Activated CD4-positive, alpha-beta T cell treated with anti-CD3 and anti-CD28 coated beads, Interleukin-2, amount 10 ng/mL, durations not matched to agents 7 days and 5 days (primary cell): ENCODE data around the gene CCDC88C. TPM values are rescaled to one million over a fixed set of nuclear protein-coding genes. Genes with fewer than 3 reads are reported as not detected.

Experiments used
- CTCF ChIA-PET: fragments of 350-600 bp; sonication (Branson Sonifier 250); formaldehyde crosslinking; loops from one replicate; lab custom pipeline; 2021; ENCODE audit warnings: antibody characterized with exemption; lab: Charles Lee
- POLR2A ChIA-PET: fragments of 350-600 bp; sonication (Branson Sonifier 250); formaldehyde crosslinking; loops from one replicate; lab custom pipeline; 2021; ENCODE audit warnings: antibody characterized with exemption; lab: Charles Lee
- DNase-seq: peaks from one replicate; pipeline ENCODE4 v3.0.0-alpha.2; 2020
- H3K27ac Mint-ChIP-seq: one replicate; pipeline ENCODE4 v1.8.0; 2021; ENCODE audit warnings: mild to moderate bottlenecking, moderate library complexity, mixed read lengths
- H3K27me3 Mint-ChIP-seq: one replicate; pipeline ENCODE4 v1.8.0; 2021; ENCODE audit warnings: mixed read lengths
- H3K36me3 Mint-ChIP-seq: one replicate; pipeline ENCODE4 v1.8.0; 2021; ENCODE audit warnings: low read depth, mixed read lengths
- H3K4me1 Mint-ChIP-seq: one replicate; pipeline ENCODE4 v1.8.0; 2021; ENCODE audit warnings: mixed read lengths
- H3K4me3 Mint-ChIP-seq: one replicate; pipeline ENCODE4 v1.8.0; 2021; ENCODE audit warnings: mild to moderate bottlenecking, moderate library complexity, mixed read lengths
- H3K9me3 Mint-ChIP-seq: one replicate; pipeline ENCODE4 v1.8.0; 2021; ENCODE audit warnings: mixed read lengths
- total RNA-seq, 2 experiments: library from RNA; stranded (reverse); gene quantifications; one replicate each; pipeline ENCODE4 v1.2.3, GENCODE V29; 2021

The CCDC88C gene
- total RNA-seq, 2 experiments from 2014 or later: 187 to 193 TPM

- ChIA-PET CTCF (interaction anchor here (1.0 to 4.0 kb wide), 9 partner anchors 12 to 66 kb away, joined by 3 to 14 read pairs (median 4); no protein-coding TSS in a partner anchor), POLR2A (no interaction called here)
- no peak for DNase-seq
- no peaks in the 10 kb centered on the region for H3K9me3 Mint-ChIP-seq
- peak overlapping the region; percentile 4 for H3K4me3 Mint-ChIP-seq
- H3K27me3 Mint-ChIP-seq: no peaks in the 10 kb centered on the region
- peaks cover 61% of the 10 kb centered on the region for H3K36me3 Mint-ChIP-seq
- peak overlapping the region; percentile 48 for H3K27ac Mint-ChIP-seq
- peaks cover 91% of the 10 kb centered on the region for H3K4me1 Mint-ChIP-seq
Measured at GRCh38 chr14:91354221-91354916, 63.3 kb downstream of the CCDC88C start.

GRCh38 chr14:91352728-91353692 is 64.6 kb downstream of the CCDC88C start:
- Mint-ChIP-seq H3K36me3 (peaks cover 55% of the 10 kb centered on the region), H3K27ac (peak overlapping the region; percentile 94), H3K9me3 (no peaks in the 10 kb centered on the region), H3K4me1 (peaks cover 95% of the 10 kb centered on the region), H3K27me3 (no peaks in the 10 kb centered on the region), H3K4me3 (no peak overlapping the region)
- no peak for DNase-seq
- CTCF ChIA-PET: interaction anchor here (0.8 to 4.0 kb wide), 5 partner anchors 8 to 58 kb away, joined by 3 to 14 read pairs (median 10); no protein-coding TSS in a partner anchor
- POLR2A ChIA-PET: no interaction called here

GRCh38 chr14:91352053-91352452 is 65.6 kb downstream of the CCDC88C start:
- Mint-ChIP-seq H3K9me3 (no peaks in the 10 kb centered on the region), H3K4me3 (peak overlapping the region; percentile 75), H3K27me3 (no peaks in the 10 kb centered on the region), H3K4me1 (peaks cover 95% of the 10 kb centered on the region), H3K27ac (peak overlapping the region; percentile 94), H3K36me3 (peaks cover 53% of the 10 kb centered on the region)
- DNase-seq: no peak
- ChIA-PET CTCF (interaction anchor here (0.8 to 3.5 kb wide), 4 partner anchors 9 to 59 kb away, joined by 3 to 16 read pairs (median 8); no protein-coding TSS in a partner anchor), POLR2A (interaction anchor here (0.6 to 0.7 kb wide), 2 partner anchors 46 to 1395 kb away, joined by 3 read pairs; no protein-coding TSS in a partner anchor)

GRCh38 chr14:91351512-91351862 is 66.1 kb downstream of the CCDC88C start:
- H3K4me3 Mint-ChIP-seq: peak overlapping the region; percentile 75
- H3K36me3 Mint-ChIP-seq: peaks cover 53% of the 10 kb centered on the region
- H3K27me3 Mint-ChIP-seq: no peaks in the 10 kb centered on the region
- H3K4me1 Mint-ChIP-seq: peaks cover 93% of the 10 kb centered on the region
- H3K9me3 Mint-ChIP-seq: no peaks in the 10 kb centered on the region
- H3K27ac Mint-ChIP-seq: peak overlapping the region; percentile 94
- CTCF ChIA-PET: interaction anchor here (1.1 to 3.5 kb wide), 6 partner anchors 10 to 76 kb away, joined by 3 to 16 read pairs (median 4); no protein-coding TSS in a partner anchor
- no peak for DNase-seq
- POLR2A ChIA-PET: interaction anchor here (0.6 kb wide), 1 partner anchor 1395 kb away, joined by 3 read pairs; no protein-coding TSS in a partner anchor

- H3K4me1 Mint-ChIP-seq: peaks cover 91% of the 10 kb centered on the region
- peak overlapping the region; percentile 94 for H3K27ac Mint-ChIP-seq
- CTCF ChIA-PET: interaction anchor here (0.9 to 3.5 kb wide), 11 partner anchors 9 to 88 kb away, joined by 3 to 16 read pairs (median 5); no protein-coding TSS in a partner anchor
- H3K36me3 Mint-ChIP-seq: peaks cover 48% of the 10 kb centered on the region
- no peaks in the 10 kb centered on the region for H3K9me3 Mint-ChIP-seq
- H3K4me3 Mint-ChIP-seq: peak overlapping the region; percentile 75
- DNase-seq: peak; percentile 81
- no peaks in the 10 kb centered on the region for H3K27me3 Mint-ChIP-seq
- POLR2A ChIA-PET: interaction anchor here (1.9 kb wide), 1 partner anchor 47 kb away, joined by 5 read pairs; no protein-coding TSS in a partner anchor
Measured at GRCh38 chr14:91350813-91351511, 66.7 kb downstream of the CCDC88C start.

- DNase-seq: no peak
- H3K27ac Mint-ChIP-seq: peak overlapping the region; percentile 94
- ChIA-PET CTCF (interaction anchor here (0.9 to 3.5 kb wide), 12 partner anchors 9 to 87 kb away, joined by 3 to 16 read pairs (median 5); no protein-coding TSS in a partner anchor), POLR2A (interaction anchor here (0.7 to 1.9 kb wide), 2 partner anchors 39 to 47 kb away, joined by 3 to 5 read pairs; no protein-coding TSS in a partner anchor)
- H3K4me3 Mint-ChIP-seq: peak overlapping the region; percentile 75
- H3K9me3 Mint-ChIP-seq: no peaks in the 10 kb centered on the region
- no peaks in the 10 kb centered on the region for H3K27me3 Mint-ChIP-seq
- H3K4me1 Mint-ChIP-seq: peaks cover 90% of the 10 kb centered on the region
- H3K36me3 Mint-ChIP-seq: peaks cover 45% of the 10 kb centered on the region
Measured at GRCh38 chr14:91350483-91350812, 67.2 kb downstream of the CCDC88C start.

GRCh38 chr14:91349481-91350074 is 68.0 kb downstream of the CCDC88C start:
- no peaks in the 10 kb centered on the region for H3K9me3 Mint-ChIP-seq
- peak overlapping the region; percentile 4 for H3K4me3 Mint-ChIP-seq
- peak; percentile 62 for DNase-seq
- H3K27ac Mint-ChIP-seq: peak overlapping the region; percentile 94
- peaks cover 84% of the 10 kb centered on the region for H3K4me1 Mint-ChIP-seq
- ChIA-PET CTCF (interaction anchor here (1.0 to 3.5 kb wide), 8 partner anchors 8 to 86 kb away, joined by 3 to 16 read pairs (median 6); no protein-coding TSS in a partner anchor), POLR2A (interaction anchor here (1.0 to 1.9 kb wide), 2 partner anchors 48 to 61 kb away, joined by 3 to 5 read pairs; no protein-coding TSS in a partner anchor)
- no peaks in the 10 kb centered on the region for H3K27me3 Mint-ChIP-seq
- H3K36me3 Mint-ChIP-seq: peaks cover 39% of the 10 kb centered on the region

GRCh38 chr14:91348845-91349465 is 68.7 kb downstream of the CCDC88C start:
- ChIA-PET CTCF (interaction anchor here (0.7 to 3.4 kb wide), 5 partner anchors 18 to 72 kb away, joined by 3 to 16 read pairs (median 5); no protein-coding TSS in a partner anchor), POLR2A (interaction anchor here (1.0 to 1.9 kb wide), 2 partner anchors 49 to 62 kb away, joined by 3 to 5 read pairs; no protein-coding TSS in a partner anchor)
- peak overlapping the region; percentile 4 for H3K4me3 Mint-ChIP-seq
- H3K27me3 Mint-ChIP-seq: no peaks in the 10 kb centered on the region
- peaks cover 33% of the 10 kb centered on the region for H3K36me3 Mint-ChIP-seq
- peak overlapping the region; percentile 94 for H3K27ac Mint-ChIP-seq
- DNase-seq: no peak
- no peaks in the 10 kb centered on the region for H3K9me3 Mint-ChIP-seq
- peaks cover 81% of the 10 kb centered on the region for H3K4me1 Mint-ChIP-seq

- no peak overlapping the region for H3K4me3 Mint-ChIP-seq
- H3K27me3 Mint-ChIP-seq: no peaks in the 10 kb centered on the region
- H3K9me3 Mint-ChIP-seq: no peaks in the 10 kb centered on the region
- CTCF ChIA-PET: interaction anchor here (0.9 to 2.1 kb wide), 2 partner anchors 9 to 16 kb away, joined by 3 to 4 read pairs; no protein-coding TSS in a partner anchor
- no peak for DNase-seq
- H3K27ac Mint-ChIP-seq: no peak overlapping the region
- H3K36me3 Mint-ChIP-seq: peaks cover 29% of the 10 kb centered on the region
- POLR2A ChIA-PET: no interaction called here
- H3K4me1 Mint-ChIP-seq: peaks cover 60% of the 10 kb centered on the region
Measured at GRCh38 chr14:91346838-91347173, 70.8 kb downstream of the CCDC88C start.

GRCh38 chr14:91344096-91344495 is 73.5 kb downstream of the CCDC88C start:
- Mint-ChIP-seq H3K4me3 (no peak overlapping the region), H3K27me3 (no peaks in the 10 kb centered on the region), H3K4me1 (peaks cover 33% of the 10 kb centered on the region), H3K9me3 (no peaks in the 10 kb centered on the region), H3K36me3 (peaks cover 37% of the 10 kb centered on the region), H3K27ac (no peak overlapping the region)
- no peak for DNase-seq
- POLR2A ChIA-PET: no interaction called here
- CTCF ChIA-PET: interaction anchor here (1.8 kb wide), 1 partner anchor 9 kb away, joined by 8 read pairs; no protein-coding TSS in a partner anchor

GRCh38 chr14:91343051-91343450 is 74.6 kb downstream of the CCDC88C start:
- DNase-seq: no peak
- Mint-ChIP-seq H3K9me3 (no peaks in the 10 kb centered on the region), H3K4me3 (no peak overlapping the region), H3K27me3 (no peaks in the 10 kb centered on the region), H3K36me3 (peaks cover 39% of the 10 kb centered on the region), H3K4me1 (peaks cover 24% of the 10 kb centered on the region), H3K27ac (peak overlapping the region; percentile 72)
- POLR2A ChIA-PET: interaction anchor here (0.8 kb wide), 1 partner anchor 58 kb away, joined by 3 read pairs; no protein-coding TSS in a partner anchor
- CTCF ChIA-PET: interaction anchor here (2.3 kb wide), 1 partner anchor 19 kb away, joined by 15 read pairs; no protein-coding TSS in a partner anchor
